Spleen (tissue), 7 donors: Measurements from ENCODE around the gene HBG1.

Experiments used
- POLR2A ChIP-seq, 3 donors: fragments of 450-650 bp; IDR thresholded peaks; one replicate each; pipeline ENCODE4 v1.5.1; 2017; ENCODE audit warnings: antibody characterized with exemption in 3 of 3, mild to moderate bottlenecking in 1 of 3
- POLR2AphosphoS5 ChIP-seq, 3 donors: sonication (generic); formaldehyde crosslinking; IDR thresholded peaks; one replicate each; pipeline ENCODE4 v1.5.1; 2017; ENCODE audit warnings: antibody characterized with exemption in 3 of 3
- TF ChIP-seq, protein P1 (sequence below), 11 experiments: fragments of 200-600 bp in 7 of 11; fragments of 450-650 bp in 4 of 11; sonication (generic) in 4 of 11; IDR thresholded peaks in 8 of 11; conservative IDR thresholded peaks in 3 of 11; 1 replicate in 7 of 11; 2 replicates in 4 of 11; pipeline versions ENCODE4 v1.4.0 to v1.8.0; 2016 to 2021; ENCODE audit warnings: antibody characterized with exemption in 11 of 11, inconsistent platforms in 4 of 11, mild to moderate bottlenecking in 1 of 11
- donor health status: DM: no; HTN: no; CAD: no; lungs with moderate emphysema.
- donor health status: DM: no; HTN: no; CAD: no.
- donor health status: DM: no; HTN: no; CAD: no.

DNA sequence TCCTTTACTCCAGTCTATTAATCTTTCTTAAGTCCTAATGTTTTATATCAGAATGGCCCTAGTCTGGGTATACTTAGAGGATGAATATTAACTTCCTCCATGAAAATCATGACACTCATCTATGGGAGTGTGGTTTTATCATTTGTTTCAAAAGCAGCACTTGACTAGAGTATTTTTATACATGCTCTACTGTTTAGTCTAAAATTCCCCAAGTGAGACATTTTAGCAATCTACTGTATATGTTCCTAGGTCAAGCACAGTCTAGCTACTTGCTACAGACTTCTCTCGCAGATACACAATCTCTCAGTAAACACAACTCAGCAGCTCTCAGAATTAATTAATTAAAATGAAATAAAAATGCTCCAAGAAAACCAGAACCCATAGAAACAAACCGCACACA is 19.9 kb downstream of the HBG1 start:
- TF ChIP-seq, protein P1, sequence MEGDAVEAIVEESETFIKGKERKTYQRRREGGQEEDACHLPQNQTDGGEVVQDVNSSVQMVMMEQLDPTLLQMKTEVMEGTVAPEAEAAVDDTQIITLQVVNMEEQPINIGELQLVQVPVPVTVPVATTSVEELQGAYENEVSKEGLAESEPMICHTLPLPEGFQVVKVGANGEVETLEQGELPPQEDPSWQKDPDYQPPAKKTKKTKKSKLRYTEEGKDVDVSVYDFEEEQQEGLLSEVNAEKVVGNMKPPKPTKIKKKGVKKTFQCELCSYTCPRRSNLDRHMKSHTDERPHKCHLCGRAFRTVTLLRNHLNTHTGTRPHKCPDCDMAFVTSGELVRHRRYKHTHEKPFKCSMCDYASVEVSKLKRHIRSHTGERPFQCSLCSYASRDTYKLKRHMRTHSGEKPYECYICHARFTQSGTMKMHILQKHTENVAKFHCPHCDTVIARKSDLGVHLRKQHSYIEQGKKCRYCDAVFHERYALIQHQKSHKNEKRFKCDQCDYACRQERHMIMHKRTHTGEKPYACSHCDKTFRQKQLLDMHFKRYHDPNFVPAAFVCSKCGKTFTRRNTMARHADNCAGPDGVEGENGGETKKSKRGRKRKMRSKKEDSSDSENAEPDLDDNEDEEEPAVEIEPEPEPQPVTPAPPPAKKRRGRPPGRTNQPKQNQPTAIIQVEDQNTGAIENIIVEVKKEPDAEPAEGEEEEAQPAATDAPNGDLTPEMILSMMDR (IDR thresholded peaks at IDR 0.05 in 8 of 11, conservative IDR thresholded peaks at IDR 0.05 in 3 of 11), result no peak
- TF ChIP-seq POLR2AphosphoS5 (IDR thresholded peaks at IDR 0.05), result no peak
- no peak for TF ChIP-seq POLR2A (IDR thresholded peaks at IDR 0.05)
